PC-9 (cell line): ENCODE measurements around the gene PDGFD. TPM values are rescaled to one million over a fixed set of nuclear protein-coding genes. Genes with fewer than 3 reads are reported as not detected.

Experiments
- BruUV-seq: library from RNA; stranded (reverse); fragments of 400-500 nt; replicated peaks from 2 replicates; lab custom pipeline; 2021; lab: Mats Ljungman, UMichigan
- CTCF ChIA-PET: fragments of 300-600 bp; sonication (Branson Sonifier 250); formaldehyde crosslinking; loops from one replicate; lab custom pipeline; 2022; ENCODE audit warnings: antibody characterized with exemption; lab: Charles Lee
- POLR2A ChIA-PET: fragments of 300-600 bp; sonication (Branson Sonifier 250); formaldehyde crosslinking; loops from one replicate; lab custom pipeline; 2022; ENCODE audit warnings: antibody characterized with exemption; ENCODE audit not compliant: unreplicated experiment; lab: Charles Lee
- DNase-seq, 2 experiments: peaks; one replicate each; pipeline versions ENCODE4 v3.0.0 to v3.0.0-alpha.2; 2015 to 2022; ENCODE audit warnings: mixed read lengths in 1 of 2
- H2AFZ ChIP-seq: fragments of 200-600 bp; sonication (generic); 2 replicates; pipeline ENCODE4 v1.8.1; 2017; ENCODE audit warnings: antibody characterized with exemption
- H3F3A ChIP-seq: fragments of 200-600 bp; sonication (generic); 2 replicates; pipeline ENCODE4 v1.8.1; 2017; ENCODE audit warnings: antibody characterized with exemption, mild to moderate bottlenecking, low read depth; ENCODE audit not compliant: insufficient read depth
- H3K27ac ChIP-seq: fragments of 200-600 bp; sonication (generic); 2 replicates; pipeline ENCODE4 v1.6.1; 2016; ENCODE audit warnings: mixed run types
- H3K27me3 ChIP-seq: fragments of 200-600 bp; sonication (generic); 2 replicates; pipeline ENCODE4 v1.6.1; 2016; ENCODE audit warnings: low read depth, mixed run types; ENCODE audit not compliant: insufficient read depth
- H3K36me3 ChIP-seq: fragments of 200-600 bp; sonication (generic); 2 replicates; pipeline ENCODE4 v1.6.1; 2016; ENCODE audit warnings: low read depth, mixed run types
- H3K4me1 ChIP-seq: fragments of 200-600 bp; sonication (generic); replicated peaks from 2 replicates; pipeline ENCODE4 v1.6.1; 2016; ENCODE audit warnings: mixed run types; ENCODE audit not compliant: insufficient read depth
- H3K4me2 ChIP-seq: fragments of 200-600 bp; sonication (generic); 2 replicates; pipeline ENCODE4 v1.6.1; 2017; ENCODE audit warnings: mixed run types
- H3K4me3 ChIP-seq: fragments of 200-600 bp; sonication (generic); 2 replicates; pipeline ENCODE4 v1.6.1; 2016; ENCODE audit warnings: mixed run types
- H3K79me2 ChIP-seq: fragments of 200-600 bp; sonication (generic); 2 replicates; pipeline ENCODE4 v1.6.1; 2017; ENCODE audit warnings: low read depth, mixed run types
- H3K9me2 ChIP-seq: fragments of 200-600 bp; sonication (generic); 2 replicates; pipeline ENCODE4 v1.8.1; 2017; ENCODE audit warnings: mild to moderate bottlenecking; ENCODE audit not compliant: insufficient read depth
- H3K9me3 ChIP-seq: fragments of 200-600 bp; sonication (generic); 2 replicates; pipeline ENCODE4 v1.8.1; 2016; ENCODE audit warnings: low read depth; ENCODE audit not compliant: insufficient read depth
- H4K20me1 ChIP-seq: fragments of 200-600 bp; sonication (generic); 2 replicates; pipeline ENCODE4 v1.8.1; 2017; ENCODE audit not compliant: insufficient read depth
- CTCF ChIP-seq: fragments of 200-600 bp; sonication (generic); conservative IDR thresholded peaks from 2 replicates; pipeline ENCODE4 v1.6.1; 2017; ENCODE audit warnings: mixed run types, antibody characterized with exemption, mild to moderate bottlenecking, moderate library complexity
- EZH2 ChIP-seq: fragments of 200-600 bp; sonication (generic); IDR thresholded peaks from 2 replicates; pipeline ENCODE4 v1.8.0; 2017; ENCODE audit warnings: antibody characterized with exemption, low read depth
- intact Hi-C: fragments of 100-400 bp; cut with micrococcal nuclease; formaldehyde crosslinking; loops from one replicate; pipeline ENCODE4 v1.10.0; 2022; ENCODE audit not compliant: unreplicated experiment
- total RNA-seq: library from RNA; stranded (reverse); gene quantifications from 2 replicates; pipeline ENCODE4 v1.2.3, GENCODE V29; 2021

PDGFD gene
- total RNA-seq, 1 experiment from 2014 or later, result 6.1 TPM

GRCh38 chr11:103924166-103925013, 239.6 kb downstream of the PDGFD start:
- Histone ChIP-seq H3K4me3 (no peak overlapping the region), H2AFZ (no peak overlapping the region), H3F3A (peaks cover 25% of the 10 kb centered on the region), H3K79me2 (no peaks in the 10 kb centered on the region), H3K9me2 (no peaks in the 10 kb centered on the region), H3K36me3 (no peaks in the 10 kb centered on the region), H3K27me3 (no peaks in the 10 kb centered on the region), H3K4me1 (peaks cover 35% of the 10 kb centered on the region), H3K9me3 (peaks cover 7% of the 10 kb centered on the region; the same call in 1 of the 2 replicates), H4K20me1 (no peaks in the 10 kb centered on the region), H3K4me2 (peak overlapping the region; percentile 39), H3K27ac (peak overlapping the region; percentile 91)
- BruUV-seq, result no TSS peak
- no peak for TF ChIP-seq EZH2
- TF ChIP-seq CTCF, result no peak
- intact Hi-C loops, result loop anchor here (5.0 kb wide), 3 partner anchors 238 to 1938 kb away; partner anchors contain the start of gene PDGFD
- ChIA-PET CTCF (no interaction called here), POLR2A (no interaction called here)
- DNase-seq, result no peak

GRCh38 chr11:103923451-103923931, 240.5 kb downstream of the PDGFD start:
- no peaks in the 10 kb centered on the region for H3K27me3 ChIP-seq
- no peaks in the 10 kb centered on the region for H3K36me3 ChIP-seq
- no peaks in the 10 kb centered on the region for H3K9me2 ChIP-seq
- intact Hi-C loops, result loop anchor here (1.0 to 5.0 kb wide), 6 partner anchors 35 to 529 kb away; partner anchors contain the start of gene PDGFD
- no peak for TF ChIP-seq CTCF
- no peak for TF ChIP-seq EZH2
- H4K20me1 ChIP-seq, result no peaks in the 10 kb centered on the region
- peak; percentile 61 to 97 for DNase-seq
- H3K27ac ChIP-seq, result peak overlapping the region; percentile 91
- H3K9me3 ChIP-seq, result peaks cover 7% of the 10 kb centered on the region; the same call in 1 of the 2 replicates
- peaks cover 35% of the 10 kb centered on the region for H3K4me1 ChIP-seq
- no TSS peak for BruUV-seq
- H2AFZ ChIP-seq, result no peak overlapping the region
- H3K79me2 ChIP-seq, result no peaks in the 10 kb centered on the region
- H3K4me2 ChIP-seq, result peak overlapping the region; percentile 39
- POLR2A ChIA-PET, result interaction anchor here (0.5 to 0.6 kb wide), 2 partner anchors 194 to 241 kb away, joined by 3 read pairs; no protein-coding TSS in a partner anchor
- H3K4me3 ChIP-seq, result no peak overlapping the region
- H3F3A ChIP-seq, result peaks cover 25% of the 10 kb centered on the region
- CTCF ChIA-PET, result interaction anchor here (0.6 kb wide), 1 partner anchor 211 kb away, joined by 3 read pairs; no protein-coding TSS in a partner anchor

GRCh38 chr11:103920933-103921332, 243.0 kb downstream of the PDGFD start:
- Histone ChIP-seq H3F3A (peaks cover 25% of the 10 kb centered on the region), H4K20me1 (no peaks in the 10 kb centered on the region), H3K36me3 (no peaks in the 10 kb centered on the region), H3K4me1 (peaks cover 35% of the 10 kb centered on the region), H3K79me2 (no peaks in the 10 kb centered on the region), H3K4me2 (no peak overlapping the region), H3K4me3 (no peak overlapping the region), H3K27ac (no peak overlapping the region), H3K9me2 (no peaks in the 10 kb centered on the region), H2AFZ (no peak overlapping the region), H3K27me3 (no peaks in the 10 kb centered on the region), H3K9me3 (peaks cover 7% of the 10 kb centered on the region; the same call in 1 of the 2 replicates)
- no peak for DNase-seq
- intact Hi-C loops, result loop anchor here (5.0 kb wide), 2 partner anchors 241 to 531 kb away; partner anchors contain the start of gene PDGFD
- CTCF ChIA-PET, result no interaction called here
- no TSS peak for BruUV-seq
- TF ChIP-seq EZH2 (no peak), CTCF (no peak)
- POLR2A ChIA-PET, result no interaction called here
